OCI-LY3 (cell line): Measurements from ENCODE around the gene PHC3.

Experiments used
- CTCF ChIP-seq: fragments of 200-600, 300-600 bp; sonication (generic); IDR thresholded peaks from 2 replicates; pipeline ENCODE4 v1.5.1; 2014; ENCODE audit warnings: antibody characterized with exemption, low read length, low read depth
- EZH2phosphoT487 ChIP-seq: fragments of 200-600 bp; shearing (Covaris generic); IDR thresholded peaks from 2 replicates; pipeline ENCODE4 v1.6.1; 2018; ENCODE audit warnings: antibody characterized with exemption, mixed run types, low read depth

- TF ChIP-seq CTCF (no peak), EZH2phosphoT487 (no peak)
Measured at GRCh38 chr3:170095771-170096170, 85.8 kb downstream of the PHC3 start.
